Liver (tissue), 9 donors: ENCODE measurements around the gene ZP4. TPM values are rescaled to one million over a fixed set of nuclear protein-coding genes. Genes with fewer than 3 reads are reported as not detected.

Source experiments
- DNase-seq: peaks from one replicate; pipeline ENCODE4 v3.0.0-alpha.2; 2017; ENCODE audit warnings: low spot score
- H3K27ac ChIP-seq, 2 donors: one replicate each; pipeline ENCODE4 v1.7.0; 2013; ENCODE audit warnings: inconsistent platforms in 2 of 2, low read length in 2 of 2, control low read depth in 1 of 2, low read depth in 1 of 2, mild to moderate bottlenecking in 1 of 2
- H3K27me3 ChIP-seq, 4 donors: one replicate each; pipeline versions ENCODE4 v1.6.1 to v1.7.0; 2013; ENCODE audit warnings: low read length in 3 of 4, inconsistent platforms in 1 of 4, mild to moderate bottlenecking in 1 of 4, moderate library complexity in 1 of 4; ENCODE audit not compliant: control insufficient read depth in 4 of 4, insufficient read depth in 4 of 4
- H3K36me3 ChIP-seq, 4 donors: one replicate each; pipeline versions ENCODE4 v1.6.1 to v1.7.0; 2013; ENCODE audit warnings: low read length in 3 of 4, mild to moderate bottlenecking in 3 of 4, low read depth in 1 of 4, moderate library complexity in 1 of 4; ENCODE audit not compliant: control insufficient read depth in 4 of 4, insufficient read depth in 3 of 4
- H3K4me1 ChIP-seq, 4 donors: one replicate each; pipeline versions ENCODE4 v1.6.1 to v1.7.0; 2013; ENCODE audit warnings: low read length in 3 of 4, mild to moderate bottlenecking in 3 of 4, moderate library complexity in 1 of 4; ENCODE audit not compliant: control insufficient read depth in 4 of 4, insufficient read depth in 4 of 4
- H3K4me3 ChIP-seq, 3 donors: one replicate each; pipeline versions ENCODE4 v1.6.1 to v1.7.0; 2013; ENCODE audit warnings: low read length in 3 of 3, control low read depth in 1 of 3, low read depth in 1 of 3, mild to moderate bottlenecking in 1 of 3
- H3K9ac ChIP-seq, 2 donors: one replicate each; pipeline ENCODE4 v1.7.0; 2013; ENCODE audit warnings: low read length in 2 of 2, mild to moderate bottlenecking in 2 of 2, moderate library complexity in 2 of 2, control low read depth in 1 of 2, low read depth in 1 of 2
- H3K9me3 ChIP-seq, 4 donors: one replicate each; pipeline versions ENCODE4 v1.6.1 to v1.7.0; 2013; ENCODE audit warnings: low read length in 3 of 4; ENCODE audit not compliant: control insufficient read depth in 4 of 4
- FOXA1 ChIP-seq: IDR thresholded peaks from 2 replicates; pipeline ENCODE4 v1.6.1; 2016; ENCODE audit warnings: antibody characterized with exemption
- FOXA2 ChIP-seq: IDR thresholded peaks from 2 replicates; pipeline ENCODE4 v1.6.1; 2016; ENCODE audit warnings: antibody characterized with exemption
- GABPA ChIP-seq, 2 donors: IDR thresholded peaks in 1 of 2; conservative IDR thresholded peaks in 1 of 2; 2 replicates each; pipeline ENCODE4 v1.6.1; 2016; ENCODE audit warnings: antibody characterized with exemption in 2 of 2, mild to moderate bottlenecking in 1 of 2, moderate library complexity in 1 of 2
- HNF4A ChIP-seq, 2 donors: conservative IDR thresholded peaks; 2 replicates each; pipeline ENCODE4 v1.6.1; 2016; ENCODE audit warnings: antibody characterized with exemption in 2 of 2, mild to moderate bottlenecking in 2 of 2
- HNF4G ChIP-seq: IDR thresholded peaks from 2 replicates; pipeline ENCODE4 v1.6.1; 2016; ENCODE audit warnings: antibody characterized with exemption
- NR2F2 ChIP-seq: IDR thresholded peaks from 2 replicates; pipeline ENCODE4 v1.6.1; 2016; ENCODE audit warnings: antibody characterized with exemption
- RAD21 ChIP-seq, 2 donors: IDR thresholded peaks; 2 replicates each; pipeline ENCODE4 v1.6.1; 2016; ENCODE audit warnings: antibody characterized with exemption in 2 of 2, mild to moderate bottlenecking in 2 of 2
- SP1 ChIP-seq: IDR thresholded peaks from 2 replicates; pipeline ENCODE4 v1.6.1; 2018; ENCODE audit warnings: antibody characterized with exemption, mild to moderate bottlenecking
- YY1 ChIP-seq: IDR thresholded peaks from 2 replicates; pipeline ENCODE4 v1.6.1; 2016; ENCODE audit warnings: antibody characterized with exemption, mild to moderate bottlenecking
- WGBS: extraction: QIAGEN DNeasy Blood & Tissue Kit; methylation state at CpG from one replicate; pipeline ENCODE4 v1.1.7; 2013; 5-methylcytosine and 5-hydroxymethylcytosine counted together
- polyA plus RNA-seq, 2 donors: library from polyadenylated mRNA; stranded (reverse) in 1 of 2; unstranded in 1 of 2; fragments of 200-250 nt in 1 of 2; fragments of >200 nt in 1 of 2; fragmentation: Nextera tagmentation in 1 of 2; extraction: Ambion mirVana in 1 of 2; gene quantifications; one replicate each; pipeline versions ENCODE4 v1.2.1 to v1.2.3, GENCODE V29; 2013 to 2015
- total RNA-seq, 2 donors: library from RNA; depleted of rRNA; stranded (reverse); fragments of >200 nt; gene quantifications; one replicate each; pipeline ENCODE4 v1.2.3, GENCODE V29; 2014
- TF ChIP-seq, protein P1 (sequence below): fragments of 150-350 bp; IDR thresholded peaks from 2 replicates; pipeline ENCODE4 v1.5.1; 2017; ENCODE audit warnings: improper control_type of control experiment, low read depth, low read length; ENCODE audit not compliant: missing input control
- TF ChIP-seq, protein P2 (sequence below): IDR thresholded peaks from 2 replicates; pipeline ENCODE4 v1.6.1; 2016; ENCODE audit warnings: antibody characterized with exemption
- TF ChIP-seq, protein P3 (sequence below): IDR thresholded peaks from 2 replicates; pipeline ENCODE4 v1.6.1; 2016; ENCODE audit warnings: antibody characterized with exemption, mild to moderate bottlenecking
- TF ChIP-seq, protein P4 (sequence below): IDR thresholded peaks from 2 replicates; pipeline ENCODE4 v1.6.1; 2016; ENCODE audit warnings: antibody characterized with exemption
- TF ChIP-seq, protein P5 (sequence below): IDR thresholded peaks from 2 replicates; pipeline ENCODE4 v1.6.1; 2016; ENCODE audit warnings: antibody characterized with exemption
- donor health status: healthy.
- donor health status: healthy.
- donor health status: healthy.
- donor health status: healthy.
- donor health status: healthy.

ZP4 gene
- total and polyA plus RNA-seq, 4 donors, result not detected

DNA sequence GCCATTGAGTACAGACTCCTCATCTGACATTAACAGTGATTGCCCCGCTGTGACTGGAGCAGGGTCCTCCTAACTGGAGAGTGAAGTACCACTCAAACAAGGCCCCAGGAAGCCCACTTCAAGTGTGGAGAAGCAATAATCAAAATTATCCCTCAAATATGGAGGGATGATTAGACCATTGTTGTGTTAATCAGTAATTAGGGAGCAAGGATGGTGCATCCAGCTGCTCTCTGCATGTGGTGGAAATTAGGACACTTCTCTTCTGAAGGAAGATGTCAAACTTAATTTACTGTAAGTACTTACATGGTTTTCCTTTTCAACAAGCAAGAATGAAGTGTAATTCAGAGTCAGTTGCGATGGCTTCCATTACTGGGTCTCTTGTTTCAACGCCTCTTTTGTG, 3.4 kb upstream of the ZP4 start:
- TF ChIP-seq HNF4A (conservative IDR thresholded peaks at IDR 0.05) (no peak), SP1 (no peak)
- Histone ChIP-seq H3K9me3 (no peaks in the 10 kb centered on the region), H3K36me3 (no peaks in the 10 kb centered on the region), H3K4me3 (no peak overlapping the region), H3K4me1 (no peaks in the 10 kb centered on the region), H3K27ac (no peak overlapping the region), H3K27me3 (peaks cover 0 to 3% (median 0%) of the 10 kb centered on the region in 4 donors), H3K9ac (no peak overlapping the region)
- no peak for DNase-seq
- 95% methylated on average over 3 of the region's 3 CpGs for WGBS

DNA sequence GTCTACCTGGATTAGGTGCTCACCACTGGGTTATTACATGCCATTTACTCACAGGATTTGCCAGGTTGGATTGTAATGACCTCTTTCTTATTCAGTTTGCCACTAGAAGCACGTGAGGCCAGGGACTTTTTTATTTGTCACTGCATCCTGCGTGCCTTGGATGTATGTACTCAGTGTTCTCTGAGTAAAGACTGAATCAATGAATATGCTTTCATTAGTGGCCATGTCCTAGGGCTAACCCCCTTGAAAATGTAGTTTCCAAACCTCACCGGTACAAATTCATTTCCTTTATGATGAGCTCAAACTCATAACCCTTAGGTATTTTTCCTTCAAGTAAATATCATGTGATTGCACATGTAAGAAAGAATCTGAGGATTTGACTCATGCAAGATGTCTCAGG, 1.3 kb upstream of the ZP4 start:
- H3K27me3 ChIP-seq, result peaks cover 0 to 3% (median 0%) of the 10 kb centered on the region in 4 donors
- H3K9me3 ChIP-seq, result no peaks in the 10 kb centered on the region
- no peaks in the 10 kb centered on the region for H3K4me1 ChIP-seq
- no peak for TF ChIP-seq FOXA2
- no peak for TF ChIP-seq SP1
- TF ChIP-seq, protein P1, sequence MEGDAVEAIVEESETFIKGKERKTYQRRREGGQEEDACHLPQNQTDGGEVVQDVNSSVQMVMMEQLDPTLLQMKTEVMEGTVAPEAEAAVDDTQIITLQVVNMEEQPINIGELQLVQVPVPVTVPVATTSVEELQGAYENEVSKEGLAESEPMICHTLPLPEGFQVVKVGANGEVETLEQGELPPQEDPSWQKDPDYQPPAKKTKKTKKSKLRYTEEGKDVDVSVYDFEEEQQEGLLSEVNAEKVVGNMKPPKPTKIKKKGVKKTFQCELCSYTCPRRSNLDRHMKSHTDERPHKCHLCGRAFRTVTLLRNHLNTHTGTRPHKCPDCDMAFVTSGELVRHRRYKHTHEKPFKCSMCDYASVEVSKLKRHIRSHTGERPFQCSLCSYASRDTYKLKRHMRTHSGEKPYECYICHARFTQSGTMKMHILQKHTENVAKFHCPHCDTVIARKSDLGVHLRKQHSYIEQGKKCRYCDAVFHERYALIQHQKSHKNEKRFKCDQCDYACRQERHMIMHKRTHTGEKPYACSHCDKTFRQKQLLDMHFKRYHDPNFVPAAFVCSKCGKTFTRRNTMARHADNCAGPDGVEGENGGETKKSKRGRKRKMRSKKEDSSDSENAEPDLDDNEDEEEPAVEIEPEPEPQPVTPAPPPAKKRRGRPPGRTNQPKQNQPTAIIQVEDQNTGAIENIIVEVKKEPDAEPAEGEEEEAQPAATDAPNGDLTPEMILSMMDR, result no peak
- no peak for TF ChIP-seq HNF4G
- TF ChIP-seq, protein P2, sequence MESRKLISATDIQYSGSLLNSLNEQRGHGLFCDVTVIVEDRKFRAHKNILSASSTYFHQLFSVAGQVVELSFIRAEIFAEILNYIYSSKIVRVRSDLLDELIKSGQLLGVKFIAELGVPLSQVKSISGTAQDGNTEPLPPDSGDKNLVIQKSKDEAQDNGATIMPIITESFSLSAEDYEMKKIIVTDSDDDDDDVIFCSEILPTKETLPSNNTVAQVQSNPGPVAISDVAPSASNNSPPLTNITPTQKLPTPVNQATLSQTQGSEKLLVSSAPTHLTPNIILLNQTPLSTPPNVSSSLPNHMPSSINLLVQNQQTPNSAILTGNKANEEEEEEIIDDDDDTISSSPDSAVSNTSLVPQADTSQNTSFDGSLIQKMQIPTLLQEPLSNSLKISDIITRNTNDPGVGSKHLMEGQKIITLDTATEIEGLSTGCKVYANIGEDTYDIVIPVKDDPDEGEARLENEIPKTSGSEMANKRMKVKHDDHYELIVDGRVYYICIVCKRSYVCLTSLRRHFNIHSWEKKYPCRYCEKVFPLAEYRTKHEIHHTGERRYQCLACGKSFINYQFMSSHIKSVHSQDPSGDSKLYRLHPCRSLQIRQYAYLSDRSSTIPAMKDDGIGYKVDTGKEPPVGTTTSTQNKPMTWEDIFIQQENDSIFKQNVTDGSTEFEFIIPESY, result no peak
- TF ChIP-seq RAD21 (IDR thresholded peaks at IDR 0.05), result no peak
- TF ChIP-seq GABPA (IDR thresholded peaks at IDR 0.05 in 1 of 2, conservative IDR thresholded peaks at IDR 0.05 in 1 of 2), result no peak
- TF ChIP-seq, protein P3, sequence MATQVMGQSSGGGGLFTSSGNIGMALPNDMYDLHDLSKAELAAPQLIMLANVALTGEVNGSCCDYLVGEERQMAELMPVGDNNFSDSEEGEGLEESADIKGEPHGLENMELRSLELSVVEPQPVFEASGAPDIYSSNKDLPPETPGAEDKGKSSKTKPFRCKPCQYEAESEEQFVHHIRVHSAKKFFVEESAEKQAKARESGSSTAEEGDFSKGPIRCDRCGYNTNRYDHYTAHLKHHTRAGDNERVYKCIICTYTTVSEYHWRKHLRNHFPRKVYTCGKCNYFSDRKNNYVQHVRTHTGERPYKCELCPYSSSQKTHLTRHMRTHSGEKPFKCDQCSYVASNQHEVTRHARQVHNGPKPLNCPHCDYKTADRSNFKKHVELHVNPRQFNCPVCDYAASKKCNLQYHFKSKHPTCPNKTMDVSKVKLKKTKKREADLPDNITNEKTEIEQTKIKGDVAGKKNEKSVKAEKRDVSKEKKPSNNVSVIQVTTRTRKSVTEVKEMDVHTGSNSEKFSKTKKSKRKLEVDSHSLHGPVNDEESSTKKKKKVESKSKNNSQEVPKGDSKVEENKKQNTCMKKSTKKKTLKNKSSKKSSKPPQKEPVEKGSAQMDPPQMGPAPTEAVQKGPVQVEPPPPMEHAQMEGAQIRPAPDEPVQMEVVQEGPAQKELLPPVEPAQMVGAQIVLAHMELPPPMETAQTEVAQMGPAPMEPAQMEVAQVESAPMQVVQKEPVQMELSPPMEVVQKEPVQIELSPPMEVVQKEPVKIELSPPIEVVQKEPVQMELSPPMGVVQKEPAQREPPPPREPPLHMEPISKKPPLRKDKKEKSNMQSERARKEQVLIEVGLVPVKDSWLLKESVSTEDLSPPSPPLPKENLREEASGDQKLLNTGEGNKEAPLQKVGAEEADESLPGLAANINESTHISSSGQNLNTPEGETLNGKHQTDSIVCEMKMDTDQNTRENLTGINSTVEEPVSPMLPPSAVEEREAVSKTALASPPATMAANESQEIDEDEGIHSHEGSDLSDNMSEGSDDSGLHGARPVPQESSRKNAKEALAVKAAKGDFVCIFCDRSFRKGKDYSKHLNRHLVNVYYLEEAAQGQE, result no peak
- TF ChIP-seq NR2F2, result no peak
- TF ChIP-seq, protein P4, sequence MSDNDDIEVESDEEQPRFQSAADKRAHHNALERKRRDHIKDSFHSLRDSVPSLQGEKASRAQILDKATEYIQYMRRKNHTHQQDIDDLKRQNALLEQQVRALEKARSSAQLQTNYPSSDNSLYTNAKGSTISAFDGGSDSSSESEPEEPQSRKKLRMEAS, result no peak
- no peak for TF ChIP-seq YY1
- TF ChIP-seq, protein P5, sequence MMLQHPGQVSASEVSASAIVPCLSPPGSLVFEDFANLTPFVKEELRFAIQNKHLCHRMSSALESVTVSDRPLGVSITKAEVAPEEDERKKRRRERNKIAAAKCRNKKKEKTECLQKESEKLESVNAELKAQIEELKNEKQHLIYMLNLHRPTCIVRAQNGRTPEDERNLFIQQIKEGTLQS, result no peak
- no peak for TF ChIP-seq FOXA1
- no peaks in the 10 kb centered on the region for H3K36me3 ChIP-seq
- no peak overlapping the region for H3K4me3 ChIP-seq
- H3K27ac ChIP-seq, result no peak overlapping the region
- WGBS, result 79% methylated on average over 3 of the region's 3 CpGs
- H3K9ac ChIP-seq, result no peak overlapping the region
- DNase-seq, result no peak
